Measurements from ENCODE around the gene DNAJC9. TPM values are rescaled to one million over a fixed set of nuclear protein-coding genes. Genes with fewer than 3 reads are reported as not detected.
A peak's percentile ranks its signal among the peaks of the same experiment; 100 is the strongest.

The DNAJC9 gene
- polyA plus RNA-seq, 1 experiment = 10.0 TPM

GRCh38 chr10:73248259-73248724 lies 1.2 kb upstream of the DNAJC9 start:
- ChIA-PET CTCF (interaction anchor here (1.7 kb wide), 1 partner anchor 16 kb away, joined by 6 read pairs; no protein-coding TSS in a partner anchor), POLR2A (interaction anchor here (1.1 kb wide), 1 partner anchor 253 kb away, joined by 3 read pairs; no protein-coding TSS in a partner anchor)
- 0 out of 2 replicates have a peak, but pooled peaks cover 3% of the 10 kb centered on the region for H3K36me3 ChIP-seq (ENCODE audit: control insufficient read depth, insufficient read depth, low read length)

GRCh38 chr10:73247509-73248258 lies 629 bp upstream of the DNAJC9 start:
- no peak for TF ChIP-seq CTCF (IDR thresholded peaks at IDR 0.05; ENCODE audit: insufficient read depth, low read depth, low read length)
- Histone ChIP-seq H3K36me3 (ENCODE audit: control insufficient read depth, insufficient read depth, low read length) (peaks cover 4% of the 10 kb centered on the region; the same call in 1 of the 2 replicates), H3K4me3 (ENCODE audit: low read depth, low read length) (peak overlapping the region; percentile 75), H3K27me3 (ENCODE audit: control insufficient read depth, insufficient read depth, low read length) (no peaks in the 10 kb centered on the region)
- DNase-seq (ENCODE audit: low read depth) = no peak
- ChIA-PET POLR2A (interaction anchor here (0.5 to 1.1 kb wide), 3 partner anchors 18 to 253 kb away, joined by 3 read pairs; no protein-coding TSS in a partner anchor), CTCF (interaction anchor here (0.9 to 1.7 kb wide), 2 partner anchors 16 to 30 kb away, joined by 3 to 6 read pairs; no protein-coding TSS in a partner anchor)

More at GRCh38 chr10:73248259-73248724, 1.2 kb upstream of the DNAJC9 start:
- DNase-seq (ENCODE audit: low read depth) = no peak
- TF ChIP-seq CTCF (IDR thresholded peaks at IDR 0.05; ENCODE audit: insufficient read depth, low read depth, low read length) = no peak
- no peaks in the 10 kb centered on the region for H3K27me3 ChIP-seq (ENCODE audit: control insufficient read depth, insufficient read depth, low read length)
- no peak overlapping the region for H3K4me3 ChIP-seq (ENCODE audit: low read depth, low read length)

GRCh38 chr10:73246322-73246645 lies 771 bp downstream of the DNAJC9 start:
- H3K4me3 ChIP-seq (ENCODE audit: low read depth, low read length) = peak overlapping the region; percentile 75
- no peaks in the 10 kb centered on the region for H3K27me3 ChIP-seq (ENCODE audit: control insufficient read depth, insufficient read depth, low read length)
- DNase-seq (ENCODE audit: low read depth) = no peak
- ChIA-PET POLR2A (no interaction called here), CTCF (interaction anchor here (1.6 kb wide), 1 partner anchor 24 kb away, joined by 5 read pairs; no protein-coding TSS in a partner anchor)
- H3K36me3 ChIP-seq (ENCODE audit: control insufficient read depth, insufficient read depth, low read length) = peaks cover 4% of the 10 kb centered on the region; the same call in 1 of the 2 replicates
- TF ChIP-seq CTCF (IDR thresholded peaks at IDR 0.05; ENCODE audit: insufficient read depth, low read depth, low read length) = no peak

GRCh38 chr10:73244866-73245477 lies 2.1 kb downstream of the DNAJC9 start:
- Histone ChIP-seq H3K36me3 (ENCODE audit: control insufficient read depth, insufficient read depth, low read length) (peaks cover 3% of the 10 kb centered on the region), H3K27me3 (ENCODE audit: control insufficient read depth, insufficient read depth, low read length) (no peaks in the 10 kb centered on the region), H3K4me3 (ENCODE audit: low read depth, low read length) (no peak overlapping the region)
- DNase-seq (ENCODE audit: low read depth) = no peak
- ChIA-PET CTCF (no interaction called here), POLR2A (no interaction called here)
- TF ChIP-seq CTCF (IDR thresholded peaks at IDR 0.05; ENCODE audit: insufficient read depth, low read depth, low read length) = no peak

GRCh38 chr10:73239908-73240307 lies 7.1 kb downstream of the DNAJC9 start:
- ChIA-PET CTCF (no interaction called here), POLR2A (interaction anchor here (0.6 kb wide), 1 partner anchor 72 kb away, joined by 5 read pairs; no protein-coding TSS in a partner anchor)
- no peak for TF ChIP-seq CTCF (IDR thresholded peaks at IDR 0.05; ENCODE audit: insufficient read depth, low read depth, low read length)
- DNase-seq (ENCODE audit: low read depth) = no peak
- Histone ChIP-seq H3K27me3 (ENCODE audit: control insufficient read depth, insufficient read depth, low read length) (no peaks in the 10 kb centered on the region), H3K36me3 (ENCODE audit: control insufficient read depth, insufficient read depth, low read length) (peaks cover 4% of the 10 kb centered on the region), H3K4me3 (ENCODE audit: low read depth, low read length) (no peak overlapping the region)

Measured in BJ (cell line).